ENCODE measurements around the gene FHOD3. TPM values are rescaled to one million over a fixed set of nuclear protein-coding genes. Genes with fewer than 3 reads are reported as not detected.

Gene FHOD3
- total and polyA plus RNA-seq, 9 of the 15 experiments (the other 6 are each of a cell fraction or from before 2014, with no cell fraction given), result 0.11 TPM; not detected in 8

- in situ Hi-C loops (cut with MboI), result no loop called here
- peaks cover 9% of the 10 kb centered on the region; the same call in 1 of the 2 replicates for H4K20me1 ChIP-seq (replicated peaks; ENCODE audit: control insufficient read depth, insufficient read depth, low read length)
- POLR2A ChIA-PET, result no interaction called here
- CTCF ChIA-PET (ENCODE audit: low intra/inter-chr PET ratio), result no interaction called here
- no peaks in the 10 kb centered on the region for H3K79me2 ChIP-seq (ENCODE audit: control insufficient read depth, insufficient read depth, low read length)
- H3K9ac ChIP-seq (ENCODE audit: insufficient read depth in 1 of 2, low read depth in 2 of 2, low read length in 2 of 2), result no peak overlapping the region
- H3K27ac ChIP-seq (ENCODE audit: extremely low read depth, low read depth, low read length), result no peak overlapping the region
- H3K4me2 ChIP-seq (ENCODE audit: insufficient read depth, low read length), result no peak overlapping the region
- no TSS peak for BruUV-seq (replicated peaks)
- H3K9me3 ChIP-seq (replicated peaks; ENCODE audit: control insufficient read depth, insufficient read depth, low read depth, low read length), result no peaks in the 10 kb centered on the region
- no peak overlapping the region for H2AFZ ChIP-seq (ENCODE audit: low read depth, low read length)
- no peaks in the 10 kb centered on the region for H3K36me3 ChIP-seq (ENCODE audit: control insufficient read depth, insufficient read depth, low read length)
- ATAC-seq (no peak), DNase-seq (ENCODE audit: extremely low read depth in 1 of 4, low spot score in 3 of 4) (no peak), FAIRE-seq (no peak)
- no peak overlapping the region for H3K4me3 ChIP-seq
- no peaks in the 10 kb centered on the region for H3K9me1 ChIP-seq (ENCODE audit: control insufficient read depth, insufficient read depth, low read length)
- peaks cover 12 to 35% of the 10 kb centered on the region in 2 experiments; a peak in 3 of 5 replicates for H3K27me3 ChIP-seq (ENCODE audit: control insufficient read depth in 2 of 2, insufficient read depth in 2 of 2, low read length in 2 of 2)
- no peaks in the 10 kb centered on the region for H3K4me1 ChIP-seq (replicated peaks in 1 of 2; ENCODE audit: control insufficient read depth in 2 of 2, insufficient read depth in 2 of 2, low read length in 2 of 2)
- intact Hi-C loops (cut with micrococcal nuclease), result loop anchor here (5.0 kb wide), 1 partner anchor 106 kb away; no protein-coding TSS in a partner anchor
- 0% methylated on average over 4 of the region's 4 CpGs for WGBS (ENCODE audit: insufficient coverage, low coverage, missing lambda C conversion rate)
- TF ChIP-seq SMAD3 (CRISPR knock-in tag; conservative IDR thresholded peaks at IDR 0.05) (no peak), KLF1 (tag; IDR thresholded peaks at IDR 0.05) (no peak), MYNN (IDR thresholded peaks at IDR 0.05) (no peak), MYNN (CRISPR knock-in tag; IDR thresholded peaks at IDR 0.05) (no peak), L3MBTL2 (IDR thresholded peaks at IDR 0.05) (no peak), MAFK (IDR thresholded peaks at IDR 0.05; ENCODE audit: low read length) (no peak), ZNF140 (CRISPR knock-in tag; IDR thresholded peaks at IDR 0.05) (no peak), NFE2L1 (tag; IDR thresholded peaks at IDR 0.05; ENCODE audit: borderline replicate concordance, low read depth) (no peak), EZH2 (IDR thresholded peaks at IDR 0.05; ENCODE audit: borderline replicate concordance, low read depth, low read length) (no peak), E2F6 (IDR thresholded peaks at IDR 0.05; ENCODE audit: borderline replicate concordance in 1 of 2, extremely low read depth in 1 of 2, insufficient read depth in 1 of 2, insufficient read length in 1 of 2, low read depth in 1 of 2, low read length in 1 of 2, poor library complexity in 1 of 2, severe bottlenecking in 1 of 2) (no peak), OTX1 (CRISPR knock-in tag; IDR thresholded peaks at IDR 0.05) (no peak), FOXJ2 (tag; IDR thresholded peaks at IDR 0.05) (no peak), REST (IDR thresholded peaks at IDR 0.05; ENCODE audit: borderline replicate concordance) (no peak), REST (CRISPR knock-in tag; IDR thresholded peaks at IDR 0.05; ENCODE audit: low read depth) (no peak), HNRNPLL (IDR thresholded peaks at IDR 0.05; ENCODE audit: low read depth, low read length, poor library complexity, severe bottlenecking) (no peak)
These were observed 403.4 kb downstream of the FHOD3 start for GRCh38 chr18:36700955-36701354.

Measured in K562 (cell line).